ENCODE results near the gene KIAA1958.

GRCh38 chr9:112642126-112642525 lies 155.5 kb downstream of the KIAA1958 start:
- TF ChIP-seq, protein P1, sequence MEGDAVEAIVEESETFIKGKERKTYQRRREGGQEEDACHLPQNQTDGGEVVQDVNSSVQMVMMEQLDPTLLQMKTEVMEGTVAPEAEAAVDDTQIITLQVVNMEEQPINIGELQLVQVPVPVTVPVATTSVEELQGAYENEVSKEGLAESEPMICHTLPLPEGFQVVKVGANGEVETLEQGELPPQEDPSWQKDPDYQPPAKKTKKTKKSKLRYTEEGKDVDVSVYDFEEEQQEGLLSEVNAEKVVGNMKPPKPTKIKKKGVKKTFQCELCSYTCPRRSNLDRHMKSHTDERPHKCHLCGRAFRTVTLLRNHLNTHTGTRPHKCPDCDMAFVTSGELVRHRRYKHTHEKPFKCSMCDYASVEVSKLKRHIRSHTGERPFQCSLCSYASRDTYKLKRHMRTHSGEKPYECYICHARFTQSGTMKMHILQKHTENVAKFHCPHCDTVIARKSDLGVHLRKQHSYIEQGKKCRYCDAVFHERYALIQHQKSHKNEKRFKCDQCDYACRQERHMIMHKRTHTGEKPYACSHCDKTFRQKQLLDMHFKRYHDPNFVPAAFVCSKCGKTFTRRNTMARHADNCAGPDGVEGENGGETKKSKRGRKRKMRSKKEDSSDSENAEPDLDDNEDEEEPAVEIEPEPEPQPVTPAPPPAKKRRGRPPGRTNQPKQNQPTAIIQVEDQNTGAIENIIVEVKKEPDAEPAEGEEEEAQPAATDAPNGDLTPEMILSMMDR (IDR thresholded peaks at IDR 0.05), result no peak
- TF ChIP-seq POLR2A (IDR thresholded peaks at IDR 0.05) (no peak), EP300 (IDR thresholded peaks at IDR 0.05) (no peak)
